MV-4-11 (cell line): ENCODE results near the gene CACNA1G.

Experiments used
- DNase-seq: peaks from one replicate; lab custom pipeline; 2025; lab: John Stamatoyannopoulos, UW

Gene CACNA1G

DNA sequence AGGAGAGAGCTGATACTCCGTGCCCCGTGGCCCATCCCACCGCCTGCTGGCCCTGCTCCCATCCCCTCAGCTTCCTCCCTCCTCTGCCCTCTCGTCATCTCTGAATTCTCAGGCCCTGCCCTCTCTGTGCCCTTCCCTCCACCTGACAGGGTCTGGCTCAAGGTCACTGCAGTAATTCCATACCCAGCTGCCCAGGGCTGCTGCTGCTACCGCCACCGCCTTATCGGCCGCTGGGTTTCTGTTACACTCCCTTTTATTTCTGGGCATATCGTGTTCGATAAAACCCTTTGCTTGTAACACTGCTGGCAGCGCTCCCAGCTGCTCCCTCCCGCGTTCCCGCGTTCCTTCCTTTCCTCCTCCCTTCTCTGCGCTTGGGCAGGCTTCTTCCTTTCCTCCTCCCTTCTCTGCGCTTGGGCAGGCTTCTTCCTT is 26.8 kb upstream of the CACNA1G start:
- no peak for DNase-seq

DNA sequence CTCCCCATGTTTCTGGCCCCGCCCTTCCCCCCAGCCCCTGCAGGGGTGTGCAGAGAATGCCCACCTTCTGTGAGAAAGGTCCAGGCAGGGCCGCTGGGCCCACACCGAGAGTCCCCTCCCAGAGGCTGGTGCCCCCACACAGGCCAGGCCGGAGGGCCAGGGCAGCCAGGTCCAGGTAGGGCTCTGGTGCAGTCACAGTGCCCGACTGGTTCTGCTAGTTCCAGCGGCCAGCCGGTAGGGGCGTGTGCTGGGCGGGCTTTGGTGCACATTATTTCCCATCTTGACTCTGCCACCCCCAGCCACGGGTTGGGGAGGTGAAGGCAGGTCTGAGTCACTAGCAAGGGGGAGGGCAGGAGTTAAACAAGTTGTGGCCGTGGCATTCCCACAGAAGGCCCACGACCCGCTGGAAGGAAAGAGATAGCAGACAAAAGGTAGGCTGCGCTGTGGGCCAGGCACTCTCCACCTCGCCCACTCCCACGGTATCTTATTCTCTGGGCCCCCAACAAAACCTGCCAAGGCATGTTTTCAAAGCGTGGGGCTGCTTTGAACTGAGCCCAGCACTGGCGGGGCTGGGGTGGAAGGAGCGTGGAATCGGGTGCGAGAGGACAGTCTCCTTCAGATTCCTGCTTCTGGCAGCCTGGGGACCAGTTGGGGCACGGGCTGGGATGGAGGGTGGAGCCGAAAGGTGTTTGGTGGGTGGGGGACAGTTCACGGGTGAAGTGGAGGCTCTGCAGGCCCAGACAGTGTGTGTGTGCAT is 26.1 kb upstream of the CACNA1G start:
- no peak for DNase-seq

DNA sequence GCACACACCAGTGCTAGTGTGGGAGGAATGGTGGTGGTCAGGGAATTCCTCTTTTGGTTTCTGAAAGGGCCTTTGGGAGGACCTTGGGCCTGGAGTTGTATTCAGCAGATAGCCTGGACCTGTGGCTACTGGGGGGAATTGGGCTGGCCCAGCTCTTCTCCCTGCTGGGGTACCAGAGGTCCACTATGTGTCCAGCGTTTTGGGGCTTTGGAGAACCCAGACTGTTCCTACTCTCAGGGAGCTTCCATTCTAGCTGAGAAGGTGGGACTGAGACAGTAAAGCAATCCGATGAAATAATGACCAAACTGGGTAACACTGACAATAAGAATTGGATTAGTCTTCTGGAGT is 25.6 kb upstream of the CACNA1G start:
- no peak for DNase-seq

DNA sequence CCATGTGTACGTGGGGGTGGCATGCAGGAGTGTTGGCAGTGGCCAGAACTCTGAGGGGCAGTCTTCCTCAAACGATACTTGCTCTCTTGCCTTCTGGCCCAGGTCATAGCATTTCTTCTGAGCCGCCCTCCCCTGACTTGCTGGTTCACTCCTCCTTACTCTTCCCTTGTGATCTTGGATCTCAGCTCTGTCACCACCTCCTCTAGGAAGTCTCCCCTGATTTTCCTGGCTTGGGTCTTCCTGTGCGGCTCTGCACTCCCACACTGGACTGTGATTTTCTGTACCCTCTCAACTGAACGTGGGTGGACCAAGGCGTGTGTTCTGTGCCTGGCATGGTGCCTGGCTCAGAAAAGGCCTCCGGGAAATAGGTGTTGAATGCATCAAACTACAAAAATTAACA is 25.1 kb upstream of the CACNA1G start:
- no peak for DNase-seq

DNA sequence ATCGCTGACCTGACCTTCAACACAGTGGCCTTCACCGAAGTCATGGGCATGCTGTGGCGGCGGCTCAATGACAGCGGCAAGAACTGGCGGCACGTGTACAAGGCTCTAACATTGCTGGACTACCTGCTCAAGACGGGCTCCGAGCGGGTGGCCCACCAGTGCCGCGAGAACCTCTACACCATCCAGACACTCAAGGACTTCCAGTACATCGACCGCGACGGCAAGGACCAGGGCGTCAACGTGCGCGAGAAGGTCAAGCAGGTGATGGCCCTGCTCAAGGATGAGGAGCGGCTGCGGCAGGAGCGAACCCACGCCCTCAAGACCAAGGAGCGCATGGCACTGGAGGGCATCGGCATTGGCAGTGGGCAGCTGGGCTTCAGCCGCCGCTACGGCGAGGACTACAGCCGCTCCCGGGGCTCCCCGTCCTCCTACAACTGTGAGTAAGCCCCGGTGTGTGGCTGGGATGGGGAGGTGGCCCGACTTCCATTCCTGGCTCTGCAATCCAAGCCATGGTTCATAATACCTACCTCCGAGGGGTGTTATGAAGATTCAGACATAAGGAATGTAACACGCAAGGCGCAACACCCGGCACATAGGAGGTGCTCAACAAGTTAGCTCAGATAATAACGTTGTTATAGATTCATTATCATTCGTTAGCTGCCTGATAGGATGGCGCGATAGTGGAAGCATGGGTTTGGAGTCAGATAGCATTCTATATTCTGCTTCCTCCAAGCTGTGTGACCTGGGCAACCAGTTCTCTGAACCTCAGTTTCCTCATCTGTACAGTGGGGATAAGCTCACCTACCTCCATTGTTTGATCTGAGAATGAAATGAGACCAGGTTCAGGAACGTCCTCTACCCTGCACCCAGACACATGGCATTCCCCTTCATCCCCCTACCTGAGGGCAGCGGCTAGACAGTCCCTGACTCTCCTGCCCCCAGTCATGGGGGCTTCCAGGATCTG is 23.6 kb upstream of the CACNA1G start:
- no peak for DNase-seq

DNA sequence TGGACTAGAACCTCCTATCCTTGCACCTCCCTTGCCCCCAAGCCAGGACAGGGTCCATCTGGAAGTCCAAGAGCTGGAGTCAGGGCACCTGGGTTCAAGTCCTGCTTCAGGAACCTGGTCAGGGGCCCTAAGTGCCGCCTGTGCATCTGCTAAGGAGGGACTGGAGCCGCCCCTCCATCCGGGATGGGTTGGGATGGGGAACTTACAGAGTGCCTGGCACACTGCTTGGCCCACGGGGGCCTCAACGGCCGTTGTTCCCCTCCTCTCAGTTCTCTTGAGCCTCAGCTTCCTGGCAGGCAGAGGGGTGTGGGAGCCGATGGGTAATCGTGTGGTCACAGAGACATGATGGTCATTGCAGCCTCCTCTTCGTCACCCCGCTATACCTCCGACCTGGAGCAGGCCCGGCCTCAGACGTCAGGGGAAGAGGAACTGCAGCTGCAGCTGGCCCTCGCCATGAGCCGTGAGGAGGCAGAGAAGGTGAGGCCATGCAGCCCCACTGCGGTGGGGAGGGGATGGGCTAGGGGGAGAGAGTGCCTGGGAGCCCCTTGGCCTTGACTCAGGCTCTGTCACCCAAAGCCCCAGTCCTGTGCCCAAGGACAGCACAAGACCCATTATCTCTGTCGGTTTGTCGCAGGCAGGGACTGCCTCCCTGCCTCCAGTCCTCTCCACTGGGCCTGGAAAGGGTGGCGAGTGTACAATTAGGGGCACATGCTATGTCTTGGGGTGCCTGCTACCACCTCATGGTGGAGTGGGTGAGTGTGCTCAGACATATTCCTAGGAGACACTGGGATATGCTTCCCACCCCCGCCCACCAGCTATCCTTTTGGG is 22.6 kb upstream of the CACNA1G start:
- peak; percentile 4 for DNase-seq

DNA sequence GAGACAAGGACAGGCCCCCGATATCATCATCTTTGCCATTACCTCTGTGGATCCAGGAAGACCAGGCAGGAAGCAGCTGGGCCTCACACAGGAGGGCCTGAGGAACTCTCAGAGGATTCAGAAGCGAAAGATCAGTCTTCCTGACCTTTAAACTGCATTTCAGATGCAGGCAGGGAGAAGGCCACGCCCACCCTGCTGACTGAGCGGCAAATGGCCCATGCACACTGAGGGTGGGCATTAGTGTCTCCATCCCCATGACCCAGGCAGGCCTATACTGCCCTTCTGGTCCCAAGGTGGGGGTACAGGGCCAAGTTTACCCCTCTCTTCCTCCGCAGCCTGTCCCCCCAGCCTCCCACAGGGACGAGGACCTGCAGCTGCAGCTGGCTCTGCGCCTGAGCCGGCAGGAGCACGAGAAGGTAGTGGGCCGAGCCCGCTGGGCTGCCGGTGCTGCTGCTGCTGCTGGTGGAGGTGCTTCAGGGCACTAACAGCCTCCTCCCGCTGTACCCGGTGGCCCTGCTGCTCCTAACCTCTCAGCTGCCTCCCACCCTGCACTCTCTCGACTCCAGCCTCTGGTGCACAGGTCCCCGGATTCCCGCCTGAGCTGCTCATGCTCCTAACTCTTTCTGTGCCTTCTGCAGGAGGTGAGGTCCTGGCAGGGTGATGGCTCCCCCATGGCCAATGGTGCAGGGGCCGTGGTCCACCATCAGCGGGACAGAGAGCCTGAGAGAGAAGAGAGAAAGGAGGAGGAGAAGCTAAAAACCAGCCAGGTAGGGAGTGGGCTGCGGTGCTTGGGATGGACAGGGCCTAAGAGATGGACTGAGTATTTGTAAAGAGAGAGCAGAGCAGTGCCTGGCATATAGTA is 21.7 kb upstream of the CACNA1G start:
- no peak for DNase-seq

DNA sequence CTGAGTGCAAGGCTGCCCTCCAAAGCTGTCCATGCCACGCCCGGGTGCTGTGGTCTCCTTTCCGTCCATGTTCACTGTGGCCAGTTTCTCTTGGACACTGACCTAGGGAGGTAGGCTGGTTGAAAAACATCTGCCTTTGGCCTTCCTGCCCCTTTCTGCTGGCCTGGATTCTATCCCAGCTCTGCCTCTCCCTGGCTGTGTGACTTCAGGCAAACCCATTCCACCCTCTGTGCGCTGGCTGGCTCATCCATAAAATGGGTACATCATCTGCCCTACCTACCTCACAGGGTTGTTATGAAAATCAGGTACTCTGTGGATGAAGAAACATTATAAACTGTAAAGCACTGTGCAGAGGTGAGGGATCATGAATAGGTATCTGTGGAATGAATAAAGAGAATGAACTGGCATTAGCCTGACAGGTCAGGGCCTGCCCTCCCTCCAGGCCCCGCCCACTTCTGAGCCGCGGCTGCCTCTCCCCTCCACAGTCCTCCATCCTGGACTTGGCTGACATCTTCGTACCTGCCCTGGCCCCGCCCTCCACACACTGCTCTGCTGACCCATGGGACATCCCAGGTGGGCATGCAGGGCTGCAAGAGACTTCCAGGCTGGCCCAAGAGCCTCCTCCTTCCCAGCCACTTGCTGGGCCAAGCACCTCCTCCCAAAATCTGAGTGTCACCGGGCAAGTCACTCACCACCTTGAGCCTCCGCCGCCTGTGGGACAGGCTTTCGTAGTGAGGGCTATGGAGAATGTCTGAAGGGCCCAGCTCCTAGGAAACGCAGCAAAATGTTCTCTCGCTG is 20.6 kb upstream of the CACNA1G start:
- DNase-seq: no peak

DNA sequence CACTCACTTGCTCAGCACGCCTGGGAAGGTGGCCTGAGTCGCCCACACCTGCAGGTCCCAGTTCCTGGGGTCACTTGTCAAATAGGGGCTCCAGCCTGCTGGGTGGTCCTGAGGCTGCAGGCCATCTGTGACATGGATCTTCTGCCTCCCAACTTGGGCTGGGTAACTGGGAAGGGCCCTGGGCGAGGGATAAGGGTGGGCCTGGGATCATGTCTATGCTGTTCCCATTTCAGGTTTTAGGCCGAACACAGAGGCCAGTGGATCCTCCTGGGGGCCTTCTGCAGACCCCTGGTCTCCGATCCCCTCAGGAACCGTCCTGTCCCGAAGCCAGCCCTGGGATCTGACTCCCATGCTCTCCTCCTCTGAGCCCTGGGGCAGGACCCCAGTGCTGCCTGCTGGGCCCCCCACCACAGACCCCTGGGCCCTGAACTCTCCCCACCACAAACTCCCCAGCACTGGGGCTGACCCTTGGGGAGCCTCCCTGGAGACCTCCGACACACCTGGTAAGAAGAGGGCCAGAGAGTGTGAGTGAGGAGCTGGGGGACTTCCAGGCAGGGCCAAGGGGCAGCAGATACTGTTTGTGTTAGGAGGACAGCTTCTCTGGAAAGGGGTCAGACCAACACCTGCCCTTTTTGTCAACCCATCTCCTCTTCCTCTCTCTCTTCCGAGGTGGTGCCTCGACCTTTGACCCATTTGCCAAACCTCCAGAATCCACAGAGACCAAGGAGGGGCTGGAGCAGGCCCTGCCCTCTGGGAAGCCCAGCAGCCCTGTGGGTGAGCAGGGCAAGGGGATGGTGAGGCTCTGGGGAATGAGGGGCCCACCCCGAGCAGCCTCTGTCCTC is 19.7 kb upstream of the CACNA1G start:
- DNase-seq: no peak

DNA sequence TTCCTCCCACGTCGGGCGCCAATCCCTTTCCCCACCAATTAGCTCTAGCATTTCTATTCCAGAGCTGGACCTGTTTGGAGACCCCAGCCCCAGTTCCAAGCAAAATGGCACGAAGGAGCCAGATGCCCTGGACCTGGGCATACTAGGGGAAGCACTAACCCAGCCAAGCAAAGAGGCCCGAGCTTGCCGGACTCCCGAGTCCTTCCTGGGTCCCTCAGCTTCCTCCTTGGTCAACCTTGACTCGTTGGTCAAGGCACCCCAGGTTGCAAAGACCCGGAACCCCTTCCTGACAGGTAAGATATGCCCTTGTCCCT is 19.2 kb upstream of the CACNA1G start:
- DNase-seq: no peak

DNA sequence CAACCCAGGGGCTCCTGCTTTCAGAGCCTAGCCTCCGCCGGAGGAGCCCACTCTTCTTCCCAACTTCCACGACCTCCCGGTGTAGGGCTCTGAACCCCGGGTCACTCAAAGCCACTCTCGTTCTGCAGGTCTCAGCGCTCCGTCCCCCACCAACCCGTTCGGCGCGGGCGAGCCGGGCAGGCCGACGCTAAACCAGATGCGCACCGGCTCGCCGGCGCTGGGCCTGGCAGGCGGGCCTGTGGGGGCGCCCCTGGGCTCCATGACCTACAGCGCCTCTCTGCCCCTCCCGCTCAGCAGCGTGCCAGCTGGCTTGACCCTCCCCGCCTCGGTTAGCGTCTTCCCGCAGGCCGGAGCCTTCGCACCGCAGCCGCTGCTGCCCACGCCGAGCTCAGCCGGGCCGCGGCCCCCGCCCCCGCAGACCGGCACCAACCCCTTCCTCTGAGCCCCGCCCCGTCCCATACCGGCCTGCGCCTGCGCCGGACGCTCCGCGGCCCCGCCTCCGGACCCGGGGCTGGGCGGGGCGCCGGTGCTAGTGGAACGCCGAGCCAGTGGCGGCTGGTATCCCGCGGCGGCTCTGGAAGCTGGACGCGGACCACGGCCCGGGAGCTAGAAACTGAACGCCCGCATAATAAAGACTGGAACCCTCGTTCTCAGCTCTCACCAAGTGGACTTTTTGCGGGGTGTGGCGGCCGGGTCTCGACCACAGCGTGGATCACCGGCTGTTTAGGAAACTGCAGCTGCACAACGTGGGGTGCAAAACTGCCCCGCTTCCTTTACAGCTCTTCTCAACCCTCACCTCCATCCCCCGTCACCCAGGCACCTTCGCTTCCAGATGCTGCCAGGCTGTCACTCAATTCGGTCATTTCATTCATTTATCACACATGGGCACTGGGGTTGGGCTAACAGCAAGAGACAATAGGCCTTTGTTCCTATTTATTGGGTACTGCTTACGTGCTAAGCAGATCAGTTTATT is 18.5 kb upstream of the CACNA1G start:
- peak; percentile 57 for DNase-seq

DNA sequence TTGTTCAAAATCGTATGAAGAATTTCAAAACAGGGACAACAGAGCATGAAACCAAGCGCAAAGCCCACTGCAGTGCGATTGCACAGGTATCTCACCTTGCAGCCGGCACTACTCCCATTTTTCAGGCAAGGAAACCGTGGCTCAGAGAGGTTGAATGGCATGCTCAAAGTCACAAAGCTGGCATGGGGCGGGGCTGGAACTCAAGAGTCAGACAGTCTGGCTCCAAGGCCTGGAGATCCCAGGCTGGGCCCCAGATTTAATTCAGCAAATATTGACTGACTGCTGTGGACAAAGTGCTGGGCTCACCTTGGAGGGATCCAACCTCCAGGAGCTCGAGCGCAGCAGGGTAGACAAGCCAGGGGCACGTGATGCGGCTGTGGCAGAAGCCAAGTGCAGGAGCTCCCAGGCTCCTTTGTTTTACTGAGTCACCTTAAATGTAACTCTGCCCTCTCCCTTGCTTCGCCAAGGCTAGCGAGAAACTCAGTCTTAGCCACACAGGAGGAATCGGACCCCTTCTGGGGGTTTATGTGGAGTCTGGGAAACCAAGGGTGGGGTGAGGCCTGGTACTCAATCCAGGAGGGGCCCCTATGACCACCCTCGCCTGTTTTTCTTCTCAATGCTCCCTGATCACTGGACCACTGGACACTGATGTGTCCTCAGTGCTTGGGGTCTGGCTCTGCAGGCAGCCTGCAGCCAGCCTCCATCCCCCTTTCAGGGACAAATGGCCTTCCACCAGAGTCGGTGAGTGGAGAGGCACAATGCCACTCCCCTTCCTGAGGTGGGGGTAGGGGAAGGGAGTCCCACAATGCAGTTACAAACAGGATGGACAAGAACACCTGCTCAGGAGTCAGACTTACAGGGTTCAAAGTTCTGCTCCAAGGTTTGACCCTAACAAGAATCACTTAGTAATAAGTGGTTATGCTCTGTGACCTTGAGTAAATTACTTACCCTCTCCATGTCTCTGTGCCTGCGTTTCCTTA is 17.4 kb upstream of the CACNA1G start:
- no peak for DNase-seq

DNA sequence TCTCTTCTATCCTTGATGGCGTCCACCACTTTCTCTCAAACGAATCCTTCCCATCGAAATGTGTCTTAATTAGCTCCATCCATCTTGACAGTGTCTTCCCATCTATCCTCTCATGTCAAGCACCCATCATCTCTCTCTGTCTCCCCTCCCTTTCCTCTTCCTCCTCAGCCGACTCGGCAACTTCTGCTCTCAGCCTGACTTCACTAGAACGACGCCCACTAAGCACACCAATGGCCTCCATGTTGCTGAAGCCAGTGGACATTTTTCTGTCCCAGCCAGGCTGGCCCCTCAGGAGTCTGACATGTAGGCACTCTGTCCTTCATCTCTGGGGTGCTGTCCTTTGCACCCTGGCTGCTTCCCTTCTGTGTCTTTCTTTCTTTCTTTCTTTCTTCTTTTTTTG is 16.0 kb upstream of the CACNA1G start:
- DNase-seq: peak; percentile 14

DNA sequence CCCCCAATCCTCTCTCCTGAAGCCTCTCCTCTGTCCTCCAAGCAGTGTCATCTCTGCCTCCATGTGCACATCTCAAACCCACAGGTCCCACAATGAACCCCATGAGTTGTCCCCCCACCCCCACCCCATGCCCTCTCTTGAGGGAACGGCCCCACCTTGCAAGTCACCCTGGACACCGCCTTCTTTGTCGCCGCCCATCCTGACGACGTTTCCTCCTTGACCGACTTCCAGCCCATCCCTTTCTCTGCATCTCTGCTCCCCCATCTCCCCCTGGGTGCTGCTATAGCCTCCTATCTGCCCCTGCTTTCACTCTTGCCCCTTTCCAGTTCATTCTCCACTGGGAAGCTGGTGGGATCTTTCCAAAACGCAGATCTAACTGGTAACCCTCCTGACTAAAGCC is 15.2 kb upstream of the CACNA1G start:
- no peak for DNase-seq

DNA sequence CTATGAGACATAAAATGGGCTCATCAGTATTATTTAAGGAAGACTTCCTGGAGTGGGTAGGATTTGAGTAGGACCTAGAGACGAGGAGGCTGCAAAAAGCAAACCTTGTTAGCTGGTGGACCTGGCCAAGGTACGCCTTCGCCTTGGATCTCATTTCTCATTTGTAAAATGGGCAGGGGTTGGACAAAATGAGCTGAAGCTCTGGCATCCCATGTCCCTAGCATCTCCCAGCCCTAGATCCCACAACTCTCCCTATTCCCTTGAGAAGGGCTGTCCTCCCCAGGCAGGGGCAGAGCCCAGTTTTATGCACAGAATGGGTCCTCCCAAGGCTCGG is 13.8 kb upstream of the CACNA1G start:
- DNase-seq: no peak

DNA sequence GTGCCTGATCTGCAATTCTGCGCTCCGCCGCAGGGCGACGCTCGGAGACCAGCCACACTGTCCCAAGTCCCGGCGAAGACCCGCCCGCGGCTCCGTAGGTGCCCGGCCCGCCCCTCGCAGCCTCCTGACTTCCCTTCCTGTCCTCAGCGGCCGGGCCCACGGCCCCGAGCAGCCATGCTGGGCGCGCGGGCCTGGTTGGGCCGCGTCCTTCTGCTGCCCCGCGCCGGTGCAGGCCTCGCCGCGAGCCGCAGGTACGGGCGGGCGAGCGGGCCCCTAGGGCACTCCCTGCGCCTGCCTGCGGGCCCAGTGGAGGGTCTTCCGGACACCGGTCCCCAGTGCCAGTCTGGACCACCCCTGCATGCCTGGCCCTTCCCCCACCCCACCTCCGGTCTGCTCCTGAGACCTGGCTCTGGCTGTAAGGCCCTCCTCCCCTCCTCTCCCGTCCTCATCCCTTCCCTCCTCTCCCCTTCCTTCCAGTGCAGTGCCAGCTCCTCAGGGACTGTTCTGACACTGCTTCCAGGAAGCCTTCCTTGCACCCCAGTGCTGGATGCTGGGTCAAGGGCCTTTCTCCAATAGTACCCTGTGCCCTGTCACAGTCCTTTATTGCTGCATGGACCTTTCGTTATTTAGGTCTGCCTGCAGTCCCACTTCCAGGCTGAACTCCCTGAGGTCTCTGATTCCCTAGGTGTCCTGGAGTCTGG is 13.3 kb upstream of the CACNA1G start, which contains the start of gene SPATA20:
Gene SPATA20 (plus strand): TSS at position 140 of the 701 bp plus-strand sequence. CDS start 35 bp downstream, at position 175.
- DNase-seq: peak; percentile 85

DNA sequence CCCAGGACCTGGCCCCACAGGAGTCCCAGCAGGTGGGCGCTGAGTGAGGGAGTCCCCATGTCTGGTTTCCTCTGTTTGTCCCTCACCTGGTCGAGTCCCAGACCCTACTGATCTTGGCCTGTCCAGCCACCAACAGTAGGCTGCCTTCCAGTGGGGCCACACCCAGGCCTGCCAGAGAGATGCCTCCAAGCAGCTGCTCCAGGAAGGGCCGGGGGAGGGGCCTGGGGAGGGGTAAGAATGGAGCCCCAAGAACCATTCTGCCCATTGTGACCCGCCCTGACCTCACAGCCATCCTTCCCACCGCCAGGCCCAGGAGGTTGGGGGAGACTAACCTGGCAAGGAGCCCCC is 12.8 kb upstream of the CACNA1G start:
- DNase-seq: no peak
